ENCODE measurements around the gene ERGIC2. TPM values are rescaled to one million over a fixed set of nuclear protein-coding genes. Genes with fewer than 3 reads are reported as not detected.

The ERGIC2 gene
- total and polyA plus RNA-seq, 9 of the 15 experiments (the other 6 are each of a cell fraction or from before 2014, with no cell fraction given), result 24.1 to 180 (median 75.7) TPM

- TF ChIP-seq RFX7 (CRISPR knock-in tag; IDR thresholded peaks at IDR 0.05) (no peak), SLC30A9 (CRISPR knock-in tag; IDR thresholded peaks at IDR 0.05) (no peak), NR2C1 (IDR thresholded peaks at IDR 0.05) (no peak), NR2C1 (tag; IDR thresholded peaks at IDR 0.05) (peak; percentile 53), MCM3 (IDR thresholded peaks at IDR 0.05) (no peak), MEF2D (tag; conservative IDR thresholded peaks at IDR 0.05; ENCODE audit: low read depth) (no peak), TEAD4 (IDR thresholded peaks at IDR 0.05; ENCODE audit: low read length) (no peak), TEAD4 (CRISPR knock-in tag; IDR thresholded peaks at IDR 0.05; ENCODE audit: borderline replicate concordance) (no peak), CHD7 (IDR thresholded peaks at IDR 0.05; ENCODE audit: low read depth, low read length) (no peak), HDAC8 (tag; IDR thresholded peaks at IDR 0.05) (no peak), TARDBP (IDR thresholded peaks at IDR 0.05) (no peak), HDAC1 (IDR thresholded peaks at IDR 0.05) (peak in 1 of 2 experiments; percentile 59; a peak in 1 of 4 replicates), DLX4 (CRISPR knock-in tag; IDR thresholded peaks at IDR 0.05) (no peak), POLR3G (IDR thresholded peaks at IDR 0.05; ENCODE audit: extremely low read depth, insufficient read length, insufficient replicate concordance) (no peak), POLR2AphosphoS5 (IDR thresholded peaks at IDR 0.05; ENCODE audit: control insufficient read depth, insufficient read depth, low read depth, low read length) (peak; percentile 79), NFIX (CRISPR knock-in tag; IDR thresholded peaks at IDR 0.05; ENCODE audit: low read depth) (no peak), MTA3 (IDR thresholded peaks at IDR 0.05; ENCODE audit: borderline replicate concordance) (0 out of 2 replicates have a peak, but pooled peaks have one; percentile 52), EHMT2 (IDR thresholded peaks at IDR 0.05) (no peak)
These were observed at the start of gene ERGIC2 (continued) for GRCh38 chr12:29380536-29381523.
